Measurements from ENCODE around the gene AMMECR1L. TPM values are rescaled to one million over a fixed set of nuclear protein-coding genes. Genes with fewer than 3 reads are reported as not detected.
"Not testable (repeated sequence)": the region's sequence is repeated elsewhere in the genome, so short reads cannot be mapped to it uniquely, and the experiment has no call there.

Gene AMMECR1L
- total RNA-seq (2014; rRNA removed; shearing (Covaris generic)) = 25.3 and 28.8 TPM in 2 replicates
- 18.1 and 27.3 TPM in 2 replicates for polyA plus RNA-seq (2015; cell fraction: cytosol; rRNA removed)
- 36.3 and 47.1 TPM in 2 replicates for polyA plus RNA-seq (2015; cell fraction: nucleus; rRNA removed)

GRCh38 chr2:127885780-127886592 lies at the start of gene AMMECR1L:
Gene AMMECR1L (minus strand): TSS chr2:127885956. CDS start chr2:127874234, 11,722 bp downstream.
- DNase-seq (ENCODE audit: low read depth, low spot score) = peak; percentile 56
- in situ Hi-C loops (cut with HindIII; ENCODE audit: low pct_unique_long_range_greater_than_20kb, low sequenced_read_pairs) = not testable (repeated sequence)

GRCh38 chr2:127935337-127935736 lies 49.6 kb upstream of the AMMECR1L start:
- in situ Hi-C loops (cut with HindIII; ENCODE audit: low pct_unique_long_range_greater_than_20kb, low sequenced_read_pairs) = no loop called here
- no peak for DNase-seq (ENCODE audit: low read depth, low spot score)

GRCh38 chr2:127932199-127932876 lies 46.6 kb upstream of the AMMECR1L start:
- DNase-seq (ENCODE audit: low read depth, low spot score) = no peak
- in situ Hi-C loops (cut with HindIII; ENCODE audit: low pct_unique_long_range_greater_than_20kb, low sequenced_read_pairs) = no loop called here

GRCh38 chr2:127929449-127929848 lies 43.7 kb upstream of the AMMECR1L start:
- no peak for DNase-seq (ENCODE audit: low read depth, low spot score)
- in situ Hi-C loops (cut with HindIII; ENCODE audit: low pct_unique_long_range_greater_than_20kb, low sequenced_read_pairs) = no loop called here

GRCh38 chr2:127927384-127927783 lies 41.6 kb upstream of the AMMECR1L start:
- DNase-seq (ENCODE audit: low read depth, low spot score) = no peak
- in situ Hi-C loops (cut with HindIII; ENCODE audit: low pct_unique_long_range_greater_than_20kb, low sequenced_read_pairs) = no loop called here

GRCh38 chr2:127917916-127918315 lies 32.2 kb upstream of the AMMECR1L start:
- no peak for DNase-seq (ENCODE audit: low read depth, low spot score)
- in situ Hi-C loops (cut with HindIII; ENCODE audit: low pct_unique_long_range_greater_than_20kb, low sequenced_read_pairs) = no loop called here

- DNase-seq (ENCODE audit: low read depth, low spot score) = no peak
- in situ Hi-C loops (cut with HindIII; ENCODE audit: low pct_unique_long_range_greater_than_20kb, low sequenced_read_pairs) = no loop called here
Observed at GRCh38 chr2:127913808-127914457, 28.2 kb upstream of the AMMECR1L start.

- no peak for DNase-seq (ENCODE audit: low read depth, low spot score)
- in situ Hi-C loops (cut with HindIII; ENCODE audit: low pct_unique_long_range_greater_than_20kb, low sequenced_read_pairs) = no loop called here
Observed at GRCh38 chr2:127911737-127912136, 26.0 kb upstream of the AMMECR1L start.

- no peak for DNase-seq (ENCODE audit: low read depth, low spot score)
- in situ Hi-C loops (cut with HindIII; ENCODE audit: low pct_unique_long_range_greater_than_20kb, low sequenced_read_pairs) = no loop called here
Observed at GRCh38 chr2:127910415-127910814, 24.7 kb upstream of the AMMECR1L start.

GRCh38 chr2:127909019-127909418 lies 23.3 kb upstream of the AMMECR1L start:
- DNase-seq (ENCODE audit: low read depth, low spot score) = no peak
- in situ Hi-C loops (cut with HindIII; ENCODE audit: low pct_unique_long_range_greater_than_20kb, low sequenced_read_pairs) = no loop called here

GRCh38 chr2:127907733-127908400 lies 22.1 kb upstream of the AMMECR1L start:
- DNase-seq (ENCODE audit: low read depth, low spot score); in situ Hi-C loops (cut with HindIII; ENCODE audit: low pct_unique_long_range_greater_than_20kb, low sequenced_read_pairs): not testable (repeated sequence)

GRCh38 chr2:127906206-127906926 lies 20.6 kb upstream of the AMMECR1L start:
- DNase-seq (ENCODE audit: low read depth, low spot score) = peak; percentile 24
- in situ Hi-C loops (cut with HindIII; ENCODE audit: low pct_unique_long_range_greater_than_20kb, low sequenced_read_pairs) = no loop called here

- in situ Hi-C loops (cut with HindIII; ENCODE audit: low pct_unique_long_range_greater_than_20kb, low sequenced_read_pairs) = no loop called here
- no peak for DNase-seq (ENCODE audit: low read depth, low spot score)
Observed at GRCh38 chr2:127901339-127902056, 15.7 kb upstream of the AMMECR1L start.

GRCh38 chr2:127897531-127898211 lies 11.9 kb upstream of the AMMECR1L start:
- in situ Hi-C loops (cut with HindIII; ENCODE audit: low pct_unique_long_range_greater_than_20kb, low sequenced_read_pairs) = no loop called here
- DNase-seq (ENCODE audit: low read depth, low spot score) = no peak

- in situ Hi-C loops (cut with HindIII; ENCODE audit: low pct_unique_long_range_greater_than_20kb, low sequenced_read_pairs) = no loop called here
- DNase-seq (ENCODE audit: low read depth, low spot score) = no peak
Observed at GRCh38 chr2:127893494-127893893, 7.7 kb upstream of the AMMECR1L start.

- in situ Hi-C loops (cut with HindIII; ENCODE audit: low pct_unique_long_range_greater_than_20kb, low sequenced_read_pairs) = no loop called here
- no peak for DNase-seq (ENCODE audit: low read depth, low spot score)
Observed at GRCh38 chr2:127893033-127893432, 7.3 kb upstream of the AMMECR1L start.
